Sciatic nerve (tissue), 2 donors: ENCODE results near the gene YAE1. TPM values are rescaled to one million over a fixed set of nuclear protein-coding genes. Genes with fewer than 3 reads are reported as not detected.
"Not testable (repeated sequence)": the region's sequence is repeated elsewhere in the genome, so short reads cannot be mapped to it uniquely, and the experiment has no call there.

Experiments
- ATAC-seq: fragments of 200-7000 bp; cut with Tn5 transposase; one replicate; pipeline ENCODE4 v1.9.1; 2020; ENCODE audit warnings: mild to moderate bottlenecking, moderate library complexity
- DNase-seq: peaks from one replicate; pipeline ENCODE4 v3.0.0-alpha.2; 2020; ENCODE audit warnings: low spot score
- intact Hi-C: fragments of 100-400 bp; cut with DNase I; formaldehyde crosslinking; loops from one replicate; pipeline ENCODE4 v1.14.2; 2022
- total RNA-seq: library from RNA; stranded (reverse); fragmentation: NEBNext Ultra II Directional; extraction: Animal tissue kit (Norgen Biotek cat#: 25700); gene quantifications from one replicate; pipeline ENCODE4 v1.2.1, GENCODE V29; 2021
- donor health status: DM: no; HTN: no; CAD: no.
- donor health status: DM: no; HTN: no; CAD: no.

Gene YAE1, protein sequence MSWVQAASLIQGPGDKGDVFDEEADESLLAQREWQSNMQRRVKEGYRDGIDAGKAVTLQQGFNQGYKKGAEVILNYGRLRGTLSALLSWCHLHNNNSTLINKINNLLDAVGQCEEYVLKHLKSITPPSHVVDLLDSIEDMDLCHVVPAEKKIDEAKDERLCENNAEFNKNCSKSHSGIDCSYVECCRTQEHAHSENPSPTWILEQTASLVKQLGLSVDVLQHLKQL
- total RNA-seq, result 23.1 TPM

DNA sequence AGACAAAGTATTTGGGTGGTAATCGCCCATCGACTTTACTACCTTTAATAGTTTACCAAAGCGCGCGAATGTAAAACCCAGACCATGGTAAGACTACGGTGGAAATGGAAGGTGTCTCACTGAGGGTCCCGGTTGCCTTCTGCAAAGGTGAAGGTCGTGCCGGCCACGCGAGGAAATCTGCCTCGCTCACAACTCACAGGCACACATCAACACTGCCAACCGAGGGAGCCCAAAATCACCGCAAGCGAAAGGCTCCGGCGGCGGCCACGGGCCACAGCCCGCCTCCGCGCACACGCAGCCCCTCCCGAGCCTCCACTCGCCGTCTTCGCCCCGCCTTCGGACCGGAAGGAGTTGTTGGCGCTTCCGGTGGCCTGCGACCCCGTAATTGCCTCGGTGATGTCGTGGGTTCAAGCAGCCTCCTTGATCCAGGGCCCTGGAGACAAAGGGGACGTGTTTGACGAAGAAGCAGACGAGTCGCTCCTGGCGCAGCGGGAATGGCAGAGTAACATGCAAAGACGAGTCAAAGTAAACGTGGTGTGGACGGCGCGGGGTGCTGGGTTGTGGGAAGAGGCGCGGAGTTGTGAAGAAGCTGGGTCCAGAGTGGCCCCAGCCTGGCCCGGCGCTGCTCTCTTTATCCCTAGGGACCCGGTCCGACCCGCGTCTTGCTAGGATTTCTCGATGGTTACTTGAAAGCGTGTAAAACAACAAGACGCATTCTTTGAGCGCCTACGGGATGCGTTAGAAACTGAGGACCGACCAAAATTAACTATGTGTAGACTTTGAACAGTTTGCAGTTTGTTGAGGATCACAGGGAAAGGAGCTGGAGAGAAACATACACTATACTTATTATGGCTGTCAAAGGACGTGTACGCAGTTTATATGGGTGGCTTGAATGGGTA, at the start of gene YAE1:
YAE1 (plus strand) TSS at position 382 of the 899 bp plus-strand sequence; CDS start at position 397, 15 bp downstream.
- ATAC-seq, result peak; percentile 99
- intact Hi-C loops, result no loop called here
- DNase-seq, result peak; percentile 91

DNA sequence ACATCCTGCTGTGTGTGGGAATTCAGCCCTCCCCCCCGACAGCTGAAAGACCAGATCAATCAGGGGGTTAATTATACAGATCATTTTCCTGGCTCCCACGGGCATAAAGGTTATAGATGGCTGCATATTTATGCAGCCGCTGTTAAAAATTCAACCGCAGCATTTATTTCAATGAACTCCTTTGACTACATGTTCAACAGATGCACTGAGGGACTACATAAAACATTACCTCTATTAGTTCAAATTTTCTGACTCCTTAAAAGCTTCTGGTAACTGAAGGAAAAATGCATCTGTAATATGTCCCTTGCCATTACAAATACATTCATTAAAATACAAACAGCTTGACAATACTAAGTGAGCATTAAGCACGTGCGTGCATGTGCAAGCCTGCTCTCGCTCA, 49.7 kb upstream of the YAE1 start:
- intact Hi-C loops, result loop anchor here (5.0 kb wide), 1 partner anchor 719 kb away; no protein-coding TSS in a partner anchor

DNA sequence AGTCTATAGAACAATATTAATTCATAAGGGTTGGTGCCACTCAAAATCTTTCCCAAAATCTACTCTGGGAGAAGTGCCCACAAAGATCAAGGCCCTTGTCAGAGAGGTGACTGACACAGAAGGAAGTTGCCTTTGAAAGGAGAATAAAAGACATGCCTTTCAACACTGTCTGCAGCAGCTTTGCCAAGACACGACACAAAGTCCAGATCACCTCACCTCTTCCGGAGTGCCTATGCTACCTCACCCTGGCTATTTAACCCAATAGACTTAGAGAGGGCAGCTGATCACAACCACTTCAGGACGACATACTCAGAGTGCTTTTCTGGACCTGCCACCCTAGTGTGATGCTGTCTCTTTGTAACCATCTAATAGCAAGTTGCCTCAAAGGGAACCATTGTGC, 49.0 kb upstream of the YAE1 start:
- DNase-seq (no peak), ATAC-seq (no peak)
- intact Hi-C loops, result loop anchor here (5.0 kb wide), 1 partner anchor 720 kb away; no protein-coding TSS in a partner anchor

More for the DNA sequence above, 49.7 kb upstream of the YAE1 start:
- ATAC-seq, result no peak
- DNase-seq, result no peak

DNA sequence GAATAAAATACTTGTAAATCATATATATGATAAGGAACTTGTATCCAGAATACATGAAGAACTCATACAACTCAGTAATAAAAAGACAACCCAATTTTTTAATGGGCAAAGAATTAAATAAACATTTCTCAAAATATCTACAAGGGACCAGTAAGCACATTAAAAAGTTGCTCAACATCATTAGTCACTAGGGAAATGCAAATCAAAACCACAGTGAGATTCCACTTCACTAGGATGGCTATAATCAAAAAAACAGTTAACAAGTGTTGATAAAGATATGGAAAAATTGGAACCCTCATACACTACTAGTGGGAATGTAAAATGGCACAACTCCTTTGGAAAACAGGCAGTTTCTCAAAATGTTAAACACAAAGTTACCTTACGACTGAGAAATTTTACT, 40.3 kb upstream of the YAE1 start:
- intact Hi-C loops, result no loop called here
- DNase-seq (no peak), ATAC-seq (no peak)

DNA sequence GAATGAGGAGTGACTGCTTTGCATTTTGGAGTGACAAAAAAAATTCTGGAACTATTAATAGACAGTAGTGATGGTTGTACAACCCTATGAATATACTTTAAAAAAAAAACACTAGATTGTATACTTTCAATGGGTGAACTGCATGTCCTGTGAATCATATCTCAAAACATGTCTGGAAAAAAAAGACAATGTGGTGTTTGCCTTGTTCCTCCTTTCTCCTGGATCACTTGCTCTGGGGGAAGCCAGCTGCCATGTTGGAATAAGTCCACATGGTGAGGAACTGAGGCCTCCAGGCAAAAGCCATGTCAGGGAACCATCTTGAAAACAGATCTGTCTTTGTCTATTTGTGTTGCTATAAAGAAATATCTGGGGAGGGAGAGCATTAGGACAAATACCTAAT, 39.5 kb upstream of the YAE1 start:
- DNase-seq (no peak), ATAC-seq (no peak)
- intact Hi-C loops, result no loop called here

DNA sequence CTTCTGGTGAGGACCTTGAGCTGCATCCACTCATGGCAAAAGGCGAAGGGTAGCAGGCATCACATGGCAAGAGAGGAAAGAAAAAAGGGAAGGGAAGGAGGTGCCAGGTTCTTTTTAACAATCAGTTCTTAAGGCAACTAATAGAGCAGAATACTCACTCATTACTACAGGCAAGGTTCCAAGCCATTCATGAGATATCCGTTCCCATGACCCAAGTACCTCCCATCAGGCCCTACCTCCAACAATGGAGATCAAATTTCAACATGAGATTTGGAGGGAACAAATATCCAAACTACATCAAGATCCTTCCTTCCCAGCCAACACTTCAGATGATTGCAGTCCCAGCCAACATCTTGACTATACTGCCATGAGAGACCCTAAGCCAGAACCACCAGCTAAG, 38.9 kb upstream of the YAE1 start:
- ATAC-seq (no peak), DNase-seq (no peak)
- intact Hi-C loops, result no loop called here

DNA sequence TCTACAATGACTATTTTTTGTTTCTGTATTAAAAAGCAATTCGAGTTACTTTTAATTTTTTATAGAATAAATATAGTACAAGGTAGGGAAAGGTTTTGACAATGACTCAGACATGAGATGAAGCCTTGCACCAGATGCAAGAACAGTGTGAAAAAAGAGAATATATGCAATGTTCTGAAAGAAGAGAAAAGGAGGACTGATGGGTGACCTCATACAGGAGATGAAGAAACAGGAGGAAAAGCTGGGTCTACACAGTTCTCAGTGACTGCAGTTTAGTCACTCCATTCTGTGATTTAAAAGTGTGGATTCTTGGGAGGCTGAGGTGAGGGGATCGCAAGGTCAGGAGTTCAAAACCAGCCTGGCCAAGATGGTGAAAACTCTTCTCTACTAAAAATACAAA, 38.3 kb upstream of the YAE1 start:
- intact Hi-C loops, result no loop called here
- no peak for ATAC-seq
- DNase-seq, result no peak

DNA sequence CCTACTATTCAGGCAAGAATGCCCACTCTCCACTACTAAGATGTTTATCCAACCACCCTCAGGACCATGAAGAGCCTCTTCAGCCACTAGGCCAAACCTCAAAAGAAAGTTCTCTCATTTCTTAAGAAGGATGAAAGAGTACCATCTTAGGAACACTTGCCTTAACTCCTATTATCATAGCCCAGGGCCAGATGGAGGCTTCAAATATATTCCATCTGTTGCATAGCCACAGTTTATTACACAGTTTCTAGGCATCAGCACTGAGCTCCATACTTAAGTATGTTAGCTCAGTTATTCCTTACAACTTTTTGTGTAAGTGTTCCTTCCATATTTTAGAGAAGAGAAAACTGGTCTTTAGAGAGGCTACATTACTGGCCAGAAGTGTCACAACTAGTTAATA, 37.4 kb upstream of the YAE1 start:
- no peak for DNase-seq
- intact Hi-C loops, result no loop called here
- ATAC-seq, result no peak

DNA sequence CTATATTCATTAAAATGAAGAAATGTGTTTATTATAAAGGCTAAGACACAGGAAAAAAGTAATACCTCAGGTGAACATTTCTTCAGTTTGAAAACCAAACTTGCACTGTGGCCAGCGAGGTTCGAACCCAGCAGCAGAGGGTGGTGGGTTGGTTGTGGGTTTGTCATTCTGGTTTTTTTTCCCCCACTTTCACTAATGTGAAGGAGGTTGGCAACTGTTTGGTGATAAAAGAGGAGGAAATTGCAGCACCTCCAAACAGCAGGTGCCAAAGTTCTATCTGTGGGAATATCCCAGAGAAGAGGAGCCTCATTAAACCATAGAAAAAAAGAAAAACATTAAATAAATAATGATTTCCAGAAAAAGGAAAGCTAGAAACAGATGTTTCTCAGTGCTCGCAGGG, 36.6 kb upstream of the YAE1 start:
- ATAC-seq, result no peak
- DNase-seq, result no peak
- intact Hi-C loops, result no loop called here

DNA sequence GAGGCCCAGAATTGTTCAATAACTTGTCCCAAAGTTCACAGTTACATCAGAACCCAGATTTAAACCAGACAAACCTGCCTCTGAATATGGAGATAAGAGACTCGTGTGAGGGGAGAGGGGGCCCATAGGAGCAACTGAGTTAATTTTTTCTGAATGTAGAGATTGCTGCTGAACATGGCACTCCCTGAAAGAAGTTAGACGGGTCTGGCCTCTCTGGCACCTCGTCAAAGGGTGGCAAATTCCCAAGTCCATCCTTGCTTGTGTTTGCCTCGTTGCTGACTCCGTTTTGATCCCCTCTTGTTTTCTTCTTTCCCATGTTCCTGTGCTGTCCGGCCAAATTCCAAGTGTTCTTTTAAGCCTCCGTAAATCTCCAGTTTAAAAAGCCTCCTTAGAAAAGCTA, 35.2 kb upstream of the YAE1 start:
- intact Hi-C loops, result no loop called here
- DNase-seq (no peak), ATAC-seq (no peak)

DNA sequence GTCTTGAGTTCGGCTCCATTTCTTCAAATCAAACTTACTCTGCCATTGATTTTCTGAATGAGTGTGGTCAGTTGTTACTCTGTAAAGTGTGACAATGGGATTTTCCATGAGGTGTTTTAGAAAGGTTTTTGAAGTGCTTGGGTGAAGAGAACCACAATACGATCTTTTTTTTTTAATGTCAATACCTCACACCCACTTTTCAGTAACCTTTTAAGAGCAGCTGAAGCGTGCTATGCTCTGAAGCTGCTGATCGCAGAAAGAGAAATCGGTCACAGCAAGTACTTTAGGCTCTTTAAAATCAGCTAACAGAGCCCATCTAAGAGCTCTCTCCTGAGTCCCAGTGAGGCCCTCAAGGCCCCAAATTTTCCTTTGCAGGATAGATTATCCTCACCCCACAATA, 34.4 kb upstream of the YAE1 start:
- ATAC-seq, result no peak
- DNase-seq, result no peak
- intact Hi-C loops, result no loop called here

DNA sequence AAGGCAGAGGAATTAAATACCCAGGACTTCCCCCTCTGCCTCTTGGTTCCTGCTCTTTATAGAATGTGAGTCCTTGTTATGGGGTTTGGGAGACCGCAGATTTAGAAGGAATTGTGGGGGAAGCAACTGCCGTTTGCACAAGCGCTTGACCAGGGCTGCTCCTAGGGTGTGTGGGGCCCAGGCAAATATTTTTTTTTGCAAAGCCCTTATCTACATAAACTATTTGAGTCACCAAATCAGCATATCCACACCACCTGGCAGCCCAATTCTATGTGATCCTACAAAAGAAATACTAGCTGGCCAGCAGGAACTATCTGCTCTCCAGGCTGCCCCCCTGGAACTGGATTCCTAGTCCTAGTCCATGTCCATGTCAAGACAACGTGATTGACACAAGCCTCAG, 33.4 kb upstream of the YAE1 start:
- DNase-seq (no peak), ATAC-seq (no peak)
- intact Hi-C loops, result no loop called here

DNA sequence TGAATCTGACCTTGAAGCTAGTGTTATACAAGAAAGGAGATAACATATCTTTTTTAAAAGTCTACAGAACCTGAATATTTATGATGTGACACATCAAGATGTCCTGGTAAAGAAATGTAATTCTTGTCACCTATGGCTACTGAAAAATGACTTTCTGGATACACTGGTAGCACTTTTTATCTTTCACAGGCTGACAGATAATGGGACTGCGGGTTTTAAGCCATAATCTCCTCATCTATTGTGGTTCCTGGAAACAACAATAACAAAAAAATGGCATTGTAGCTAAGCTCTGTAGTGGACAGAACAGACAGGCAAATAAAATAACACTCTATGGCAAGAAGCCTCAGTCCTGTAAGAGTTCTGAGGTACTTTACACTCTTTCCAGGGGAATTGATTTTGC, 31.6 kb upstream of the YAE1 start:
- DNase-seq (no peak), ATAC-seq (no peak)
- intact Hi-C loops, result no loop called here

DNA sequence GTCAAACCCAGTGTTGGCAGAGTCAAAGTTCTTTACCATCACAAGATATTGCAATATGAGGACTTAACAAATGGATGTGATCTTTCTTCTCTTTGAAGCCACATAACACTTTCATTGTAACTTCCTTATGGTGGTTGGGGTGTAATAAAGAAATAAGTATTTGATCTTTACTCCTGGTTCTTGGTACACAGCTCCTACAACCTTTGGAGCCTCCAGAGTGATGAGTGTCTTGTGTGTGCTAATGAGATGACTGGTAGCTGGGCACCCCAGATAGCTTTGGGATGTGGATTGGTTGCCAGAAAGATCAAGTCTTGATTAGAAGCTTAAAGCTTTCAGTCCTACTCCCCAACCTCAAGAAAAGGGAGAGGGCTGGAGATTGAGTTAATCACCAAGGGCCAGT, 31.1 kb upstream of the YAE1 start:
- DNase-seq (no peak), ATAC-seq (no peak)
- intact Hi-C loops, result no loop called here

DNA sequence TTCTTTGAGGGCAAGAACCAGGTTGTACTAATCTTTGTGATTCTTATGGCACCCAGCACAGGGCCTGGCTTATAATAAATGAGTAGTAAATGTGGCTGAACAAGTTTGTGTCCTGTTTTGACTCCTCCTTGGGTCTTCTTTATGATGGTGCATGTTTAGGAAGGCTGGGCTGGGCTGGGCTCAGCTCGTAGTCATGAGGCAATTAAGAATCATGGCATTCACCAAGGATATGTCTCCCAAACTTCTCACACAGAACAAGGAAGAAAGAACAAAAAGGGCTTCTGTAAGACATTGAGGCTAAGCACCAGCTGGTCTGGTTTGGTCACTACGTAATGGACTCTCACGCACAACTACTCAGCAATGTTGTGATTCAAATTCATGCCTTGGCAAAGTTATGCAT, 30.5 kb upstream of the YAE1 start:
- intact Hi-C loops, result no loop called here
- no peak for ATAC-seq
- DNase-seq, result no peak

DNA sequence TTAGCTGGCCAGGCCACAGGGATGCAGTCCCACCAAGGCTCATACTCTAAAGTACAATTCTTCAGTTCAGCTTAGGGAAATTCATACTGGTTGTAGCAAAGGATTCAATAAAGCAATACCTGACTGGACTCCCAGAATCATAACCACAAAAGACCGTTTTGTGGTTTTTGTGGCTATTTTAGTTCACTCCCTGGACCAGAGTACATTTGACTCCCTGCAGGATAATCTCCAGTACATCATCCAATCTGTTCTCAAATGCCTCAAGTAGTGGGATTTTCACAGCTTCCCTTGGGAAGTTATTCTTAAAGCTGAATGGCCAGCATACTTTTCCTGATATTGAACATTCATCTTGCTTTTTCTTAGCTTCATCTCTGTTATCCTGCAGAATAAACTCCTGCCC, 29.3 kb upstream of the YAE1 start:
- intact Hi-C loops, result no loop called here
- DNase-seq (no peak), ATAC-seq (no peak)

DNA sequence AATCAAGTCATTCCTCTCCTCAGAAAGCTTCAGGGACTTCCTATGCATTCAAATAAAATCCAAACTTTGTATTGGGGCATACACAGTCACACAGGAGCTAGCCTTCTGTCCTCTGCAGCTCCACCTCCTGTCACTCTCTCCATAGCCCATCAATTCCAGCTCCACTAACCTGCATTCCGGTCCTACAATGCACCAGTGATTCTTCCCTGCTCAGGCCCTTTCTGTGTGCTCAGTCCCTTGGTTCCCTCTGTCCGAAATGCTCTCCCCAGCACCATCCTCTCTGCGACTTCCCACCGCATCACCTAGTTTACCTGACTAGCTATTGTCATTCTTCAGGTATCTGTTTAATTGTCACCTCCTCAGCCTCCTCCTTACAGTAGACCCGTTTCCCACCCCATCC, 26.4 kb upstream of the YAE1 start:
- ATAC-seq (no peak), DNase-seq (no peak)
- intact Hi-C loops, result no loop called here

DNA sequence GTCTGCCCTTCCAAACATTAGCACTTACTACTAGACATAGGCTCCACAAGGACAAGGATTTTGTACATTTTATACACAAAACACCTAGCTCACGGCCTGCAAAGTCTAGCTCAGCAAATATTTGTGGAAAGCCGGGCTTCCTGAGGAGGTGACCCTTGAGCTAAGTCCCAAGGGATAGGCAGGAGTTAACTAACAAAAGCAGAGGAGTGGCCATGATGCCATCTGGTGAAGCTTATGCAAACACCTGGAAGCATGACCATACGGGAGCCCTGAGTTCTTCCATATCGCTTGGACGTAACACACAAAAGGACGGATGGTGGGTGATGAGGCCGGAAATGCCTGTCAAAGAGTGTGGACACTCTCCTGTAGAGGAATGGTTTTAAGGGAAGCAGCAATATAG, 25.9 kb upstream of the YAE1 start:
- DNase-seq (no peak), ATAC-seq (no peak)
- intact Hi-C loops, result no loop called here

DNA sequence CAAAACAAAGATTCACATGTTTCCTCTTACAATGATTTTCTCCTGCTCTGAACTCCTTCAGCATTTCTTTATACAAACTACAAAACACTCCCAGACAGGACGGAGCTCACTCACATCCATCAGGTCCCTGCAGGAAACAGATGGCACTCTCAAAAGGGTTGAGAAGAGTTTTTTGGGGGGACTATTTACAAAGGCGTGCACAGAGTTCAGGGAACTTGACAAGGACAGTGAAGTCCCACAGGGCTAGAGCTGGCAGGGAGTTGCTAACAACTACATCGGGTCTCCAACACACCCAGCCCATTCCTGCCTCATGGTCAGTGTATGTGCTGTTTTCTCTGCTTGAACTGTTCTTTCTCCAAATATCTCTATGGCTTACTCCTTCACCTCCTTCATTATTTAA, 24.7 kb upstream of the YAE1 start:
- no peak for ATAC-seq
- intact Hi-C loops, result no loop called here
- no peak for DNase-seq

DNA sequence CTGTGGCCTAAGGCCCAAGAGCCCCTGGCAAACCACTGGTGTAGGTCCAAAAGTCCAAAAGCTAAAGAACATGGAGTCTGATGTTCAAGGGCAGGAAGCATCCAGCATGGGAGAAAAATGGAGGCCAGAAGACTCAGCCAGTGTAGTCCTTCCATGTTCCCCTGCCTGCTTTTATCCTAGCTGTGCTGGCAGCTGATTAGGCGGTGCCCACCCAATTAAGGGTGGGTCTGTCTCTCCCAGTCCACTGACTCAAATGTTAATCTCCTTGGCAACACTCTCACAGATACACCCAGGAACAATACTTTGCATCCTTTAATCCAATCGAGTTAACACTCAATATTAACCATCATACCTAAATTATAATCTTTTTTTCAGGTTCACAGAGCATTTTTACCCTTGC, 21.4 kb upstream of the YAE1 start:
- intact Hi-C loops, ATAC-seq, DNase-seq: not testable (repeated sequence)

DNA sequence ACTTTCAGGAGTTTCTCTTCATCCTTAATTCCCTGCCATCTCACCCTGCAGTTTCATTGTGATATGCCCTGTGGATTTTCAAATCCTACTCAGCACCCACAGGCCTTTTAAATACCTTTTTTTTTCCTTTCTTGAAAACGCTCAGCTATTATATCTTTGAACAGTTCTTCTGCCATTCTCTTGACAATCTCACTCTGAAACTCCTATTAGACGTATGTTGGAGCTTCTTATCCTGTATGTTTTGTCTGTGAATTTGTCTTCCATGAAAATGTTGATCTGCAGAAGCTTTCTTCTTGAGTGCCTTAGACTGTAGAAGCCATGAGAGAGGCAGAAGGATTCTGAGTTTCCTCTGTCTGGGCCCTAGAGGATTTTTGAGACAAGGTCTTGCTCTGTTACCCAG, 18.9 kb upstream of the YAE1 start:
- ATAC-seq (no peak), DNase-seq (no peak)
- intact Hi-C loops, result no loop called here
